Cardiac ventricle fibroblast (primary cell): Measurements from ENCODE around the gene NOL11. TPM values are rescaled to one million over a fixed set of nuclear protein-coding genes. Genes with fewer than 3 reads are reported as not detected.

ENCODE experiments used
- total RNA-seq: library from RNA; depleted of rRNA; stranded (reverse); fragments of >200 nt; gene quantifications from 2 replicates; pipeline ENCODE4 v1.2.3, GENCODE V29; 2015

The NOL11 gene
- 16.7 and 17.5 TPM in 2 replicates for total RNA-seq

DNA sequence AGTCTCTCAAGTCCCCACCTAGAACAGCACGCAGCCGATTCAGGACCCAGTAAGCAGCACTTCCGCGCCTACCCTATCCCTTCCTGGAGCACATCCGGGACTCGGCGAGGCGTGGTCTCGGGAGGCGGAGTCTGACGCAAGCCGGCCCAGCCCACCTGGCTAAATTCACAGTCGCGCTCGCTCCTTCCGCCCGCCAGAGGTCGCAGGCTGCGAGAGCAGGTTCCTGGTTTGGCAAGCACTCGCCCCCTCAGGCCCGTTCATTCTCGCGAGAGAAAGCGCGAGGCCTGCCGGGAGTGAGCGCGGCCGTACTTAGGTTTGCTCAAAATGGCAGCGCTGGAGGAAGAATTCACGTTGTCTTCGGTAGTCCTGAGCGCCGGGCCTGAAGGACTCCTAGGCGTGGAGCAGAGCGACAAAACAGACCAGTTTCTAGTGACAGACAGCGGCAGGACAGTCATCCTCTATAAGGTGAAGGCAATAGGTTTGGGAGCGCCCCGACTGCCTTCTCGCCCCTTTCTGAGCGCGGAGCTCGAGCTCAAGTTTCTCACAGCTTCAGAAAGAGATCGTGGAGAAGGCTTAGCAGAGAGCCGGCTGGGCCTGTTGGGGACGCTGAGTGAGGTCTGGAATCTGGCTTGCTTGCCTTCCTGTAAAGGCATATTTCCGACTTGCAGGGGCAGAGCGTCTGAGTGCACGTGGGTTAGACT is at the start of gene NOL11:
Gene NOL11, plus strand, starts transcription at position 313 of the 701 bp plus-strand sequence. Its CDS starts 12 bp downstream, at position 325.

Other genes starting within 250 kb of the NOL11 start
- 25.4 and 31.5 TPM in 2 replicates for gene BPTF, start 107.6 kb downstream of the NOL11 start, total RNA-seq